22Rv1 (cell line): Measurements from ENCODE around the gene NFKBIA.

Source experiments
- CTCF ChIP-seq: fragments of 450-650 bp; IDR thresholded peaks from 2 replicates; pipeline ENCODE4 v1.5.1; 2017; ENCODE audit warnings: mild to moderate bottlenecking
- ZFX ChIP-seq: fragments of 450-650 bp; IDR thresholded peaks from 2 replicates; pipeline ENCODE4 v1.6.1; 2017; ENCODE audit warnings: antibody characterized with exemption, borderline replicate concordance

DNA sequence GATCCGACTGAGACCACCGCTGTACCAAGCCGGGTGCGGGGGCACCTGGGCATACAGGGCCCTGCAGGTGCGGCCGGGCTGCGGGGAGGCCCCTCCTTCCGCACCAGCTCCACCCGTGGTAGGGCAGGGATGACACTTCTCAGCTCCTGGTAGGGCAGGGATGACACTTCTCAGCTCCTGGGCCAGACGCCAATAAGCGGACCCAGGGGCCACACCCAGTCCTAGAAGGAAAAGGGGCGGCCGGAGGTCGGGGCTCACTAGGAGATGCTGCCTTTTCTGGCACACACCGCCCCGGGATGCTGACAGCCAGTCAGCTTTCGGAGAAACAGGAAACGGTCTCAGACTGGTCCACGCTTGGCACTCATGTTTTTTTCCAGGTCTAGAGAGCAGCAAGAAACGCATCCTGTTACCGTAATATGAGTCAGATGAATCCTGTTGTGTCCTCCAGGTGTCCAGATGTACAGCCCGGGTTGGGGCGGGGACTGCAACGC, 34.8 kb downstream of the NFKBIA start:
- TF ChIP-seq CTCF (no peak), ZFX (no peak)
